ENCODE measurements around the gene ADARB1.
A peak's percentile ranks its signal among the peaks of the same experiment; 100 is the strongest.

ADARB1 gene

GRCh38 chr21:45071078-45071873, 3.1 kb upstream of the ADARB1 start:
- Histone ChIP-seq H3K4me3 (no peak overlapping the region), H3K27ac (no peak overlapping the region)

- H3K4me3 ChIP-seq: no peak overlapping the region
- no peak overlapping the region for H3K27ac ChIP-seq
Observed at GRCh38 chr21:45071874-45072737, 2.3 kb upstream of the ADARB1 start.

- Histone ChIP-seq H3K4me3 (no peak overlapping the region), H3K27ac (peak overlapping the region in 1 of 21 experiments; percentile 93)
Observed at GRCh38 chr21:45072738-45073300, 1.6 kb upstream of the ADARB1 start.

- Histone ChIP-seq H3K4me3 (peak overlapping the region; percentile 79 to 91 (median 86)), H3K27ac (peak overlapping the region in 19 of 21 experiments; percentile 59 to 96 (median 89))
Observed at GRCh38 chr21:45073301-45074047, 906 bp upstream of the ADARB1 start.

- peak overlapping the region; percentile 56 to 89 (median 70) for H3K4me3 ChIP-seq
- peak overlapping the region in 20 of 21 experiments; percentile 10 to 87 (median 74) for H3K27ac ChIP-seq
Observed at GRCh38 chr21:45074818-45075595, 627 bp downstream of the ADARB1 start.

GRCh38 chr21:45075596-45076244, 1.3 kb downstream of the ADARB1 start:
- H3K4me3 ChIP-seq: peak overlapping the region; percentile 56 to 89 (median 70)
- H3K27ac ChIP-seq: peak overlapping the region in 17 of 21 experiments; percentile 31 to 87 (median 77)

GRCh38 chr21:45076245-45076711, 1.9 kb downstream of the ADARB1 start:
- Histone ChIP-seq H3K4me3 (peak overlapping the region in 2 of 7 experiments; percentile 67 to 83), H3K27ac (peak overlapping the region in 6 of 21 experiments; percentile 2 to 87 (median 32))

- peak overlapping the region in 10 of 21 experiments; percentile 8 to 72 (median 43) for H3K27ac ChIP-seq
- no peak overlapping the region for H3K4me3 ChIP-seq
Observed at GRCh38 chr21:45078371-45078770, 4.0 kb downstream of the ADARB1 start.

GRCh38 chr21:45078877-45079281, 4.5 kb downstream of the ADARB1 start:
- no peak overlapping the region for H3K4me3 ChIP-seq
- H3K27ac ChIP-seq: peak overlapping the region in 9 of 21 experiments; percentile 27 to 74 (median 49)

- H3K4me3 ChIP-seq: no peak overlapping the region
- H3K27ac ChIP-seq: peak overlapping the region in 7 of 21 experiments; percentile 30 to 74 (median 46)
Observed at GRCh38 chr21:45079351-45079750, 5.0 kb downstream of the ADARB1 start.

GRCh38 chr21:45080232-45080631, 5.9 kb downstream of the ADARB1 start:
- no peak overlapping the region for H3K4me3 ChIP-seq
- H3K27ac ChIP-seq: peak overlapping the region in 4 of 21 experiments; percentile 46 to 74 (median 60)

GRCh38 chr21:45080639-45081414, 6.4 kb downstream of the ADARB1 start:
- Histone ChIP-seq H3K4me3 (no peak overlapping the region), H3K27ac (peak overlapping the region in 4 of 21 experiments; percentile 5 to 74 (median 44))

GRCh38 chr21:45081636-45082035, 7.3 kb downstream of the ADARB1 start:
- Histone ChIP-seq H3K27ac (peak overlapping the region in 3 of 21 experiments; percentile 5 to 74 (median 42)), H3K4me3 (no peak overlapping the region)

- Histone ChIP-seq H3K27ac (peak overlapping the region in 2 of 21 experiments; percentile 2 to 33), H3K4me3 (no peak overlapping the region)
Observed at GRCh38 chr21:45082736-45083135, 8.4 kb downstream of the ADARB1 start.

- Histone ChIP-seq H3K4me3 (no peak overlapping the region), H3K27ac (peak overlapping the region in 2 of 21 experiments; percentile 1 to 18)
Observed at GRCh38 chr21:45084121-45084520, 9.7 kb downstream of the ADARB1 start.

- Histone ChIP-seq H3K4me3 (no peak overlapping the region), H3K27ac (peak overlapping the region in 1 of 21 experiments; percentile 1)
Observed at GRCh38 chr21:45084881-45085536, 10.6 kb downstream of the ADARB1 start.

GRCh38 chr21:45085700-45086099, 11.3 kb downstream of the ADARB1 start:
- H3K27ac ChIP-seq: no peak overlapping the region
- no peak overlapping the region for H3K4me3 ChIP-seq
